Fibroblast of peridontal ligament (primary cell): Measurements from ENCODE around the gene DSTYK.

Experiments used
- DNase-seq: peaks from one replicate; pipeline ENCODE4 v3.0.0-alpha.2; 2010; ENCODE audit errors: extremely low read depth

Gene DSTYK

DNA sequence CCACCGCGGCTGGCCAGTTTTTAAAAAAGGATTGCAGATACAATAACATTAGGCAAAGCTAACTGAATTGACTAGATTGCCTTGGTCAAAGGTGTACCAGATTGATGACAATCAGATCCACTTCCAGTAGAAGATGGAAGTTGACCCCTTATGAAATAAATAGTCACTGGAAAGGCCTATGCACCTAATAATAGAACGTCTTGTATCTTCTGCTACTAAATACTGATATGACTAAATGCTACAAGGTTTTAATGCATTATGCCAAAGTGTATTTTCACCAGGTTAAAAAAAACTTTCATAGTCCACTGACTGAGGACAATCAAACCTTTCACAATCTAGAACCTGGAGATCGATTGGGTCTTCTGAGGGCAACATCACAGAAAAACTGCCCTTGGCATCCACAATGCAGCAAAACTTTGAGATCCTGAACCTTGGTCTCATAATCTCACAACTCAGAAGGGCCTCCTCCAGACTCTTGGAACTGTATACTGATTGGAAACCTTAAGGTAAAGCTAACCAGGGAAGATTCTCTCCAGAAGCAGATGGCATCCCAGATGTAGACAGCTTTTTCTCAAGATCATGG, 82.0 kb downstream of the DSTYK start:
- DNase-seq, result no peak

DNA sequence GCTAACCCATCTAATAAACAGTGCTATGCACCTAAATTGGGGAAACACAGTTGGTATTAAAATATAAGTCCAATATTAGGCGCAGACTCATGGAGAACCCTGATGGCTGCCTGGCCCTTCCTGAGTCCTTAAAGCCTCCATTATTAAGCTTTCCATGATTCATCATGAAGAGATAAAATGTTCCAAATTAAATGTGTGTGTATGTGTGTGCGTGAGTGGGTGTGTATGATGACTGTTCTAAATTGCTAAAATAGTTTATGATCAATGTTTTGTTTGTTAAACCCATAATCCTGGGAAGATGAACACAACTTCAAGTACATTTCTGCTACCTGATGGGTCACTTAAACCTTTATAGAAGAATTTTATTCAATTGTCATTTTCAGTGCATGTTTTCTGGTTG, 83.5 kb downstream of the DSTYK start:
- no peak for DNase-seq

DNA sequence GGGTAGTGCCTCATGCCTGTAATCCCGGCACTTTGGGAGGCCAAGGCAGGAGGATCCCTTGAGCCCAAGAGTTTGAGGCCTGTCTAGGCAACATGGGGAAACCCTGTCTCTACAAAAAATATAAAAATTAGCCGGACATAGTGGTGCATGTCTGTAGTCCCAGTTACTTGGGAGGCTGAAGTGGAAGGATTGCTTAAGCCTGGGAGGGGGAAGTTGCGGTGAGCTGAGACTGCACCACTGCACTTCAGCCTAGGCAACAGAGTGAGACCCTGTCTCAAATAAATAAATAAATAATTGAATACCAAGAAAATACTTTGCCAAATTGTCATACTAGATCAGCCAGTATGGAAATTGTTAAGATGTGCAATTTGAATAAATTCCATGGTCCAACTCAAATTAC, 83.9 kb downstream of the DSTYK start:
- no peak for DNase-seq

DNA sequence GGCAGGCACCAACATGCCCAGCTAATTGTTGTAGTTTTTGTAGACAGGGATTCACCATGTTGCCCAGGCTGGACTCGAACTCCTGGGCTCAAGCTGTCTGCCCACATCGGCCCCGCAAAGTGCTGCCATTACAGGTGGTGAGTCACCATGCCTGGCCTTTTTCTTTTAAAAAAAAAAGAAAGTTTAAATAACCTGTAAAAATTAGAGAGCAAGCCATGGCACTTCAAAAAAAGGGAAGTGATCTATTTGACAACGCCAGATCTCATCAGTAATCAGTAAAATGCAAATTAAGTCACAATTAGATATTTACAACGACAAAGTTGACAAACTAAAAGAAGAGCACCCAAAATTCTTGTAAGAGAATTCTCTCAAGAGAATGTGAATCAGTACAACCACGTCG, 86.8 kb downstream of the DSTYK start:
- DNase-seq, result no peak

- DNase-seq, result no peak
Observed at GRCh38 chr1:205122489-205122882, 89.0 kb downstream of the DSTYK start.

DNA sequence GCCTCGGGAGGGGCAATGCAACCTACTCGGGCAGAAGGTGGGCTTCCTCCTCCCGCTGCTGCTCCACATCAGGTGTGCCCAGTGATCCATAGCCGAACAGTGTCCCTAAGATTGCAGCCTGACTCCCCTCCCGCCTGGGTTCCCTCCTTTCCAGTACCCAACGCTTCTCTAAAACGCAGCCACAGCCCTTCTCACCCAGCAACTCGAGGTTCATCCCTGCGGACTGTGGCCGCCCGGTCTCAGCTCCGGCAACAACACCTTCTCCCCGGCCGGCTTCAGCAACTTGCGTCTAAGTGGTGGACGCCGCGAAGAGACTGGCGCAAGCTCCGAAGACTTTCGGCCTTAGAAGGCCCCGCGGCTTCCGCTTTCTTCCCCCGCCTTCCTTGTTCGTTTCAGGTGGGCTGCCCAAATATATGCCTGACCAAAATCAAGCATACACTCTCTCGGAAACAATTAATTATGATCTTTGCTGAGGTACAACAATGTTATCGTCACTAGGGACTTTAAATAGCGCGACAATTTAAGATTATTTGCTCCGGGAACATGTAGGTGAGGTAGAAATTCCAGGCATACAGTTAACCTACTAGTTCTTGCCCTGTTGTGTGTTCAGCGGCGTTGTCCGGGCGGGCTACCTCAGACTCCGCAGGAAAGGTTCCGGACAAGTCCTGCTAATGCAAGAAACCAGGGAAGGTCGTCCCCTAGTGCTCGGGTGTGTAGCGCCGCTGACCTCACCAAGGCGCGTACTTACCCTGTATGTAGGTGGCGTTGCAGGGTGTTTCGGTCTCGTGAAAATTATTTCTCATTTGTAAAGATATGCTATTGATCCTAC, 89.6 kb downstream of the DSTYK start, which contains the start of gene RBBP5:
Gene RBBP5, minus strand, starts transcription at position 319 of the 829 bp plus-strand sequence. Its CDS starts 105 bp downstream, at position 214.
- peak; percentile 99 for DNase-seq

GRCh38 chr1:205118752-205119151, 92.8 kb downstream of the DSTYK start:
- DNase-seq, result no peak

- DNase-seq, result no peak
Observed at GRCh38 chr1:205111354-205111753, 100.1 kb downstream of the DSTYK start.

DNA sequence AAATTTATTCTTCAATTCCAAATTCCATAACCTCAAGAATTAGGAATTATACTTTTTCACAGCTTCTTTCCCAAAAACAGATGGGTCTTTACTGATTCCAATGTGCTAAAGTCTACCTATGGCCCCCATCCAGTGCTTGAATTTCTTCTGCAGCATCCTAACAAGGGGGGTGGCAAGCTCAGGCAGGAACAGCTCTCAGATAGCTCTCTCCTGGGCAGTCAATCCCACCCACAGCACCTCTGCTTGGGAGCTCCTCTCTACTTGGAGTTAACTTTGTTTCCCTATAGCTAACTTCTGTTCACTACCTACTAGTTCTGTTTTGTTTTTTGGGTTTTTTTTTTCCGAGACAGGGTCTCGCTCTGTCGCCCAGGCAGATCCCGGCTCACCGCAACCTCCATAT, 101.8 kb downstream of the DSTYK start:
- no peak for DNase-seq

GRCh38 chr1:205109269-205109668, 102.2 kb downstream of the DSTYK start:
- DNase-seq, result no peak

GRCh38 chr1:205108464-205108863, 103.0 kb downstream of the DSTYK start:
- peak; percentile 37 for DNase-seq

- no peak for DNase-seq
Observed at GRCh38 chr1:205107327-205107726, 104.2 kb downstream of the DSTYK start.

GRCh38 chr1:205102404-205102803, 109.1 kb downstream of the DSTYK start:
- no peak for DNase-seq

DNA sequence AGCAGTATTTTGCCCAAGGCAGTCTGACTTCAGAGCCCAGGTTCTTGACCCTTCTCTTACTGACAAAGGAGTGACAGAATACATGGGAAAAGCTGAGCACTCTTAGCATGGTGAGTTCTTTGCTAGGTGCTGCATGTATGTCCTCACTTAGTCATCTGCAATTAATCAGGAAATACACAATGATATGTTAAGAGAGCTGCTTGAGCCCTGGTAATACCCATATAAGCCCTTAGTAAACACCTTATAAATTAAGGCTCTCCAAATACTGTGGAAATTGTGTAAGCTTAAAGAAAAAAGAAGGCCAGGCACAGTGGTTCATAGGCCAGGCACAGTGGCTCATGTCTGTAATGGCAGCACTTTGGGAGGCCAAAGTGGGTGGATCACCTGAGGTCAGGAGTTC, 113.3 kb downstream of the DSTYK start:
- no peak for DNase-seq

DNA sequence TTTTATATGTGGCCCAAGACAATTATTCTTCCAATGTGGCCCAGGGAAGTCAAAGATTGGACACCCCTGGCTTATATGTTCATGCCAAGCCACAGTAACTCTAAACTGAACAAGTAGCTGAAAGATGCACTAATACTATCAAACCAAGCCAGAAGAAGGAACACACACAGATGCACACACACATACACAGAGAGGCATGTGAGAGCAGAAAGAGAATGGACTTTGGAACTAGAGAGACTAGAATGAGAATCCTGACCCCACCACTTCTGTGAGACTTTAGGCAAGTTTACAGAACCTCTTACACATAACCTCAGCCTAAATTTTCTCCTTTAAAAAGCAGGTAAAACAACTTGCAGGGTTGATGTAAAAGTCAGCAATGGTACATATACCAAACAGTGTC, 116.1 kb downstream of the DSTYK start:
- DNase-seq, result no peak
